Activated CD4-positive, CD25-positive, alpha-beta regulatory T cell treated with anti-CD3 and anti-CD28 coated beads, Interleukin-2, amount 50 U/mL, for 16 hours (primary cell): ENCODE measurements around the gene MORC1.
"Not testable (repeated sequence)": the region's sequence is repeated elsewhere in the genome, so short reads cannot be mapped to it uniquely, and the experiment has no call there.

ENCODE experiments used
- DNase-seq: peaks from one replicate; pipeline ENCODE4 v3.0.0-alpha.2; 2020; ENCODE audit warnings: low read depth, low spot score

Gene MORC1, protein sequence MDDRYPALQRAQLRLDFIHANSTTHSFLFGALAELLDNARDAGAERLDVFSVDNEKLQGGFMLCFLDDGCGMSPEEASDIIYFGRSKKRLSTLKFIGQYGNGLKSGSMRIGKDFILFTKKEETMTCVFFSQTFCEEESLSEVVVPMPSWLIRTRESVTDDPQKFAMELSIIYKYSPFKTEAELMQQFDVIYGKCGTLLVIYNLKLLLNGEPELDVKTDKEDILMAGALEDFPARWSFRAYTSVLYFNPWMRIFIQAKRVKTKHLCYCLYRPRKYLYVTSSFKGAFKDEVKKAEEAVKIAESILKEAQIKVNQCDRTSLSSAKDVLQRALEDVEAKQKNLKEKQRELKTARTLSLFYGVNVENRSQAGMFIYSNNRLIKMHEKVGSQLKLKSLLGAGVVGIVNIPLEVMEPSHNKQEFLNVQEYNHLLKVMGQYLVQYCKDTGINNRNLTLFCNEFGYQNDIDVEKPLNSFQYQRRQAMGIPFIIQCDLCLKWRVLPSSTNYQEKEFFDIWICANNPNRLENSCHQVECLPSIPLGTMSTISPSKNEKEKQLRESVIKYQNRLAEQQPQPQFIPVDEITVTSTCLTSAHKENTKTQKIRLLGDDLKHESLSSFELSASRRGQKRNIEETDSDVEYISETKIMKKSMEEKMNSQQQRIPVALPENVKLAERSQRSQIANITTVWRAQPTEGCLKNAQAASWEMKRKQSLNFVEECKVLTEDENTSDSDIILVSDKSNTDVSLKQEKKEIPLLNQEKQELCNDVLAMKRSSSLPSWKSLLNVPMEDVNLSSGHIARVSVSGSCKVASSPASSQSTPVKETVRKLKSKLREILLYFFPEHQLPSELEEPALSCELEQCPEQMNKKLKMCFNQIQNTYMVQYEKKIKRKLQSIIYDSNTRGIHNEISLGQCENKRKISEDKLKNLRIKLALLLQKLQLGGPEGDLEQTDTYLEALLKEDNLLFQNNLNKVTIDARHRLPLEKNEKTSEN

DNA sequence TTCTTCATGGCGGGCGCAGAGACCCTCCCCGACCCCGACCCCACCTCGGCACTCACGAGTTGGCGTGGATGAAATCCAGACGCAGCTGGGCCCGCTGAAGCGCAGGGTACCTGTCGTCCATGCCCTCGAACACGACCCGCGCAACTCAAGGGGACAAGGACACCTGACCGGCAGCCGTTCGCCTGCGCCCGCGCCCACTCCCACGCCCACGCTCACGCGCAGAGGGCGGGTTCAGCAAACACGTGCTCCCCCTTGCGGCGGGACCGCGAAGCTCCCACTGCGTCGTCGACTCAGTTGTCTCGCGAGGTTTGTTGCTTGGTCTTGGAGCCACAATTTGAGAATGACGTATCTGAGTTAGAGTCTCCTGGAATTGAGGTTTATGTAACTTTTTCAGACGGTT lies at the start of gene MORC1:
Gene MORC1 (minus strand): TSS at position 196 of the 400 bp plus-strand sequence. CDS start 75 bp downstream, at position 121.
- no peak for DNase-seq

DNA sequence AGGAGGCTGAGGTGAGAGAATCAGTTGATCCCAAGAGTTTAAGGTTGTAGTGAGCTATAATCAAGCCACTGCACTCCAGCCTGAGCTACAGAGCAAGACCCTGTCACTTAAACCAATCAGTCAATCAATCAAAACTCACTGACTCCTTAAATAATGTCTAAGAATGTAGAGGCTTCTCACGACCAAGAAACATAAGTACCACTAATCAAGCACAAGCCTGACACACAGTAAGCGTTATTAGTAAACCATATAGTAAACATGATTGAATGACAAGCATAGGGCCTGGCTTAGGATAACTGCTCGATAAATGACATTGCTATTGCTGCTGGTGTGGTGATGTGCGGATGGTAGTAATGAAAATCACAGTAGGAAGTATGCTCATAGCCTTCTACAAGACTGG lies 48.0 kb upstream of the MORC1 start:
- DNase-seq = no peak

DNA sequence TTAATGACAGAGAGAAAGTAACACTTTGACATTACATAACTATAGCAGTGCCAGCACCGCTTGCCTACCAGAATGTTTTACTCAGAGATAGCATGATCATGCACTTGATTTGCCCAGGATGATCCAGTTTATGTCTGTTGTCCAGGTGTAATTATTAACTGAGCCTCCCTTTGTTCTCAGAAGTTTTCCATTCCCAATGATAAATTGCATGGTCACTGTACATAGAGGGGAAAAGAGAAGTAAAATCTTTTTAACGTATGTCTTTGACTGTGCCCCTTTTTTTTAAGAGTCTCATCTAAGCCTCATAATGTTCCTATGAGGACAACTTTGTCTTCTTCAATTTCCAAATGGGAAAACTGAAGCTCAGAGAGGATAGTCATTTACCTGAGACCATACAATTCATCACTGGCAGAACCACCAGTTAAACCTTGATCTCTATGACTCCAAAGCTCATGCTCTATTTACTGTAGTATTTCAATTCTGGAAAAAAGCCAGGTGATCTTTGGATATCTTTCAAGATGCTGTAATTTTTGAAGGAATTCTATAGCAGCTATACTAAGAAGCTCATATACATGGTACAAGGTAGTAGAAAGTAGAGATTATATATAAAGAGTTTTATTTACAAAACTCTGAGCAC lies 43.7 kb upstream of the MORC1 start:
- no peak for DNase-seq

DNA sequence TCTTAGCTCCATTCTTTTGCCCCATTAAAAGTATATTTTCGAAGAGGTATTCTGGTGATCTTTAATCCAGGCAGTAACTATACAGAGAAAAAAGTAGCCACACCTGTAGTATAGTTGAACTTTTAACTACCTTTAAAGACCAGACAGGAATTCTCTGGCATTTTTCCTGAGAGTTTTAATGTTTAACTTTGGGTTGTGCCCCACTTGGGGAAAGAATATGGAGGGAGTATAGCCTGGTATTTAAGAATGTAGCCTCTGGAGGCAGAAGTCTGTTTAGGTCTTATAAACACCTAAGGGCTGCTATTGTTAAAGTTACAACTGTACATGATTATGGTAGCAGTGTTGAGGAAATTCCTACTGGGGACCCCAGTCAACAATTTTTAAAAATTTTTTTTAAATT lies 37.9 kb upstream of the MORC1 start:
- DNase-seq = no peak

DNA sequence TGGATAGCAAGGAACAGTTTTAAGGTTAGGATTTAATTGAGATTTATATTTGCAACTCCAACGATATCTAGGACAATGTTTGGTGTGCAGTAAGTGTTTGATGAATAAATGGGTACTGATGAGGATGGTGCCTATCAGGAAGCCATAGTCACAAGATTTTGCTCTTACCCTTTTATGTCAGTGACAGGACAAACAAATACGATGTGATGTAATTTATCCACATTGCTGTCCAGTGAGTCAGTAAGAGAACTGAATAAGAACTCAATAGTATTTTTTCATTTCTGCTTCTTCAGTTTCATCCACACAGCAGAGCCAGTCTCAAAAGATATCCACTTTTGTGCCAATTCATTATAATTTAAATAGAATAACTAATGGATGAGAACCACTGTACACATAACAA lies 37.0 kb upstream of the MORC1 start:
- DNase-seq = no peak

DNA sequence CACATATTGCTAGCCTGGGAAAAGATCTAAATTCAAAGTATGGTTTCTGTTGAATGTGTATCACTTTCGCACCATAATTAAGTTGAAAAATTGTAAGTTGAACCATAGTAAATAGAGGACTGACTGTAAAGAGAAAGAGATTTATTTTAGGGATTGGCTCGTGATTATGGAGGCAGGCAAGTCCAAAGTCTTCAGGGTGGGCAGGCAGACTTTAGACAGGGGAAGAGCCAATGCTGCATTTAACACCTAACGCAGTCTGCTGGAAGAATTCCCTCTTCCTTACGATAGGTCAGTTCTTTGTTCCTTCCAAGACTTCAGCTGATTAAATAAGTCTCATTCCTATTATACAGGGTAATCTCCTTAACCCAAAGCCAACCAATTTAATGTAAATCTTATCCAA lies 34.4 kb upstream of the MORC1 start:
- DNase-seq = no peak

DNA sequence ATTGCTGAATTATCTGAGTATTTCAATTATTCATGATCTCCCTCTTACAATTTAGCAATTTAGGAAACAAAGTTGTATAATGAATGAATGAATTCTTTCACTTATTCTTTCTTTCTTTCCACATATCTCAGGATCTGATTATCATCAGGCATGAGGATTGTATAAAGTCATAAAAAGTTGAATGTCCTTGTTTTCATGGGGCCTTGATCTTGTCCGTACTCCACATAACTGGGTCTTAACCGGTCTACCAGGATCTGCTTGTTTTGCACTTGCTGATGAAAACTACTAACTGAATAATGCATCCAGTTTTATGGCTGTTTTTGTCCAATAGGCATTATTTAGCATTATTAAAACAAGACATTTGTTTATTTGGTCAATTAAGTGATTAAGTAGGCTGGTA lies 31.1 kb upstream of the MORC1 start:
- DNase-seq = no peak

DNA sequence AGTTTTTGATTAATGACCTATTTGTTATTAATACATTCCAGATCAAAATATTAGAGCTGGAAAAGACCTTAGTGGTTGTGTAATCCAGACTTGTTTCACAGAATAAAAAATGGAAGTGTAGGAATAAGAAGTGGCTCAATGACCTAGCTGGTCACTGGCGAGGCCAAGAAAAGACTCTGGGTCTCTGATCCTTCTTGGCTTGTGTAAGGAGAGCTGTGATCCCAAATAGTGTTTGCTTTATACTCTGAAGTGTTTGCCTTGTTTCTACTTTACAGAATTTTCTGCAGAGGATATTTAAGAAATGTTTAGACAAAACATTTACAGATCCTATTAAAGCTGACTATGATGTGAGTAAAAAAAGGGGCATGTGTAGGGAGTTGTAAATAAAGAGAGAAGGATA lies 25.7 kb upstream of the MORC1 start:
- no peak for DNase-seq

DNA sequence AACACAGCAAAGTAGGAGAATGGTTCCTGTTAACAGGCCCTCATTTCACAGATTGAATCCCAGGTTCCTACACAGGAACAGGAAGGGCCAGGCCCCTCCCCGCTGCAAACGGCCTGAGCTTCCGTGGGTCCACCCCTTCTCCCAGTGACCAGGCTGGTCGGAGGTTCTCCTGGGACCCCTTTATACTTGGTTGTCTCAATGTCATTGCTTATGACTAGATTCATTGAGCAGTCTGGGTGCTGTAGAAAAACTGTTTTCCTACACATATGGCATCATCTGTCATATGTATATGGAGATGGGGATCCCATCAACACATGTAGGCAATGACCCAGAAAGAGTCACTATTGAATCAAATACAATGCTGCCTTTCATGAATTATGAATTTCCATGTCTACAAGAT lies 22.4 kb upstream of the MORC1 start:
- no peak for DNase-seq

DNA sequence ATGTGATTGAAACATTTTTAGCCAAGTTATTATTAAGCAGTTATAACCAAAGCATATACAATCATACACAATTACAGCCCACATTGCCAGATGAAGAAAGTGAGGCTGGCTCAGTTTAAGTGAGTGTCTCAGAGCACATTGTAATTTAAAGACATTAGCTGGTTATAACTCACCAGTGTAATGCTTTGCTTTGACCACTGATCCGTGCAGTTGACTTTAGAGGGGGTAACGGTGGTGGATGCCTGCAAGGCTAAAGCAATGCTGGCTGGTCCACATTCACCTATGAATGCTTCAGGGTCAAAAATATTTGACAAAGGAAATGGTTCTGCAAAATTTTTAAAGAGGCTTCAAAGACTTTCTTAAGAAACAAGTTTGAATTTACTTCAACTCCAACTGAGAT lies 19.8 kb upstream of the MORC1 start:
- DNase-seq = no peak

DNA sequence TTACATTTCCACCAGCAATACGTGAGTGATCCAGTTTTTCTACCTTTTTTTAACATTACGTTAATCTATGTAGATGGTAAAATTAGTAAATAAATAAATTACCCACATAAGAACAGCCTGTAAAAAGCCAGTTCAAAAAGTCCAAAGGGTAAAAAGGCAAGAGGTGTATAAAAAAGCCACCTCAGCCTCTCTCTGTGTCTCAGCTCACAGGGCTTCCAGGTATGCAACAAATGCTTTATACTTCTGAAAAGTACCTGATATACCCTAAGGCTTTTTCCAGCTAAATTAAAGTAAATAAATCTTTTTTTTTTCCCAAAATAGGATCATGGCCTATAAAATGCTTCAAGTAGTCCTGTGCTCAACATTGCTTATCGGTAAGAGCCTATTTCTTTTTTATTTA lies 18.6 kb upstream of the MORC1 start, which contains the start of gene C3orf85:
Gene C3orf85 (plus strand): TSS at position 197 of the 400 bp plus-strand sequence. CDS start 129 bp downstream, at position 326.
- no peak for DNase-seq

DNA sequence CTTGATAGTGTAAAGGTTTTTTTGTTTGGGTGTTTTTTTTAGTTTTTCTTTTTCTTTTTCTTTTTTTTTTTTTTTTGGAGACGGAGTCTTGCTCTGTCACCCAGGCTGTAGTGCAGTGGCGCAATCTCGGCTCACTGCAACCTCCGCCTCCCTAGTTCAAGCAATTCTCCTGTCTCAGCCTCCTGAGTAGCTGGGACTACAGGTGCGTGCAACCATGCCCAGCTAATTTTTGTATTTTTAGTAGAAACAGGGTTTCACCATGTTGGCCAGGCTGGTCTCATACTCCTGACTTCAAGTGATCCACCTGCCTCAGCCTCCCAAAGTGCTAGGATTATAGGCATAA lies 15.5 kb upstream of the MORC1 start:
- not testable (repeated sequence) for DNase-seq

DNA sequence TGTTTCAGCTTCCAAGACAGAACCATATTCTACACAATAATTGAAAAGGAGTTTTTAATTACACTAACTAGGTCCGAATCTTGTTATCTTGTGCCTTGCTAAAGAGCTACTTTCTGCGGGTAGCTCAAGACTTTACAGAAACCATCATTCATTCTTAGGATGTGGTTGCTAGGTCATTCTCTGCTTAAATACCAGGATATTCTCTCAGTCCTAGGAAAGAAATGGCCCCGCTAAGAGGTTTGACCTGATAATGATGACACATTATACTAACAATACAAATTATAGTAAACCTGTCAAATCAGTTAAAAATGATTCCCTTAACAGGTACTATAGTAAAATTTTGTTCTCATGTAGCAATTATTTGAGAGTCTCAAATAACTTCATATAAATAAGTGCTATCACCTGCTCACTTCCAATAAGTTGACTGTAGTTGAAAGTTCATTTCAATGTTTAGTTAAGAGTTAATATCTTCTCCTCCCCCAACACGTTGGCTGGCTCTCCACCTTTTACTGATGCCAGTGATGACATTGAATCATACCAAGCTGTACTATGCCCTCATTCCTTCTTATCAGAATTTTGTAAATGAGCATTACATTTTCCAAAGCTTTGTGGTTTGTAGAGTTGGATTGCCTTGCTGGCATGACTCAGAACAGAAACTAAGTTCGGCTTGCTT lies 15.0 kb upstream of the MORC1 start:
- no peak for DNase-seq

DNA sequence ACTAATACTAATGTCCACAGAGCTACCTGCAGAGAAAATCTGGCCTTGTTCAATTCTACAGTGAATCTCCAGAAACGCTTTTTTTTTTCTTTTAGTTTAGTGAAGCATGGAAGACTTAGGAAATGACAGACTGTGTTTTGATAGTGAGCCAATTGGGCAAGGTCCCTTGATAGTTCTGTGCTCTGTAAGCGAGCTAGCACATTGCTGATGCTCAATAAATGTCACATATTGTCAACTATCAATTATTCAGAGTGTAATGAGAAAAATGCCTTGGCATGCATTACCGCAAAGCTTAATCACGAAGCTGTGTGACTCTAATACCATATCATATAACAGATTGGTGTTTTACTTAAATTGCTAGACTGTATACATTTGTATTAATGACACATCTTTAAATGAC lies 13.3 kb upstream of the MORC1 start:
- no peak for DNase-seq

DNA sequence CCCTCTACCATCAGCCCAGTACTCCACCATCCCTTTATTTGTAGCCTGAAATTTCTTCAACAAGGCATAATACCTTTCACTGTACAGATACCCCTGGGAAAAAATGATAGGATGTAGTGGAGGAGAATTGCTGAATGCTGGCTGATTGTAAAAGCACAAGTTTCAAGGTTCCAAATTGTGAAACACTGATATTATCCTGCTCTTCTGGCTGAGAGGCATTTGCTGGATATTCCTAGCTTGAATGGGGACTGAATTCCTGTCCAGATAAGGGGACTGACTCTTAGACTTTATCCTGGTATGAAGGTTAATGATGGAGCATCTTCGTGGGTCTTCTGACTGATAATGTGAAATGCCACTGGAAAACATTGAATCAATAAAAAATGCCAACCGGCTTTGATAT lies 9.6 kb upstream of the MORC1 start:
- DNase-seq = no peak

DNA sequence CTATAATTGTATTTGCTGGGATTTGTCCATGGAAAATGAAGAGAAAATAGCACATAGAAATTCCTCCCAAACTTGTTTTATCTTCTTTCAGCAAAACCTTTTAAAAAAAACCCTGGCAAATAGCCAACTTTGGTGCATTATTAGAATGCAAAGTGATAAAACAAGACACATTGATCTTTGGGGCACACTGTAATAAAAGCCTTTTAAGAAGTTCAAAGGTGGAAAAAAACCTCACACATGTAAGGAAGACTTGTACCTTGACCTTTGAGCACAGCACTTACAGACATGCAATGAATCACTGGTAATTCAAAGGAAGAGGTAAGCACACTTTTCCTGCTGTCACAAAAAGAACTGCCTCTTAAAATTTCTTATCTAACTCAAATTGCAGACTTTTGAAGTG lies 8.0 kb upstream of the MORC1 start:
- DNase-seq = no peak

DNA sequence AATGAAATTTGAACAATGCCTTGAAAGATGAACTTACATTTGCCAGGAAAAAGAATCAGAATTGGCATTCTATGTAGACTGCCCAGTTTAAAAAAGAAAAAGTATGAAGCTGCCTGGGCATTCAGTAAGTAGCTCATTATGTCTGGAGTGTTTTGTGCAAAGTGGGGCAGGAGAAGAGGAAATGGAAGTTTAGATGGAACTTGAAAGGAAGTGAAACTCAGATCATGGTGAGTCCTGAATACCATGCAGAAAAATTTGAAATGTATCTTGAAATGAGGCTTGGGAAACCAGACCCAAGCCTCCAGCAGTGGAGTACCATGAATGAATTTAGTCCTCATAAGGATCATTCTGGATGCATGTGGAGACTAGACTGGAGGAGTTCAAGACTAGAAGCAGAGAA lies 4.8 kb upstream of the MORC1 start:
- DNase-seq = no peak

DNA sequence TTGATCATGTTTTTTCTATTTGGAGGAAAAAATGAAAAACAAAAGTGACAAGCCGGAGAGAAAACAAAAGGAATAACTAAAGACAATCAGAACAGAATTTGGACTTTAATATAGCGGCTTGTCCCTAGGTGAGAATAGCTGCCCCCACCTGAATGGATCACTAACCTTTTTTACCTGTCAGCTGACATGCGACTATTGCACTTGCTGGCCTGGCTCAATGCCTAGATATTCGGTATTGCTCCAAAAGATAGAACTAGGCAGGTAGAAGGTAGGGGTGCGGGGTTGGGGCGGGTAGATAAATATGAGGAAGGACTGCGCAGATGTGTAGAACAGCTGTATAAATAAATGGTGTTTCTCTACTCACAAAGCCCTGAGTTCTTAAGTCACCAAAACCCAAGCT lies 650 bp upstream of the MORC1 start:
- DNase-seq = no peak

DNA sequence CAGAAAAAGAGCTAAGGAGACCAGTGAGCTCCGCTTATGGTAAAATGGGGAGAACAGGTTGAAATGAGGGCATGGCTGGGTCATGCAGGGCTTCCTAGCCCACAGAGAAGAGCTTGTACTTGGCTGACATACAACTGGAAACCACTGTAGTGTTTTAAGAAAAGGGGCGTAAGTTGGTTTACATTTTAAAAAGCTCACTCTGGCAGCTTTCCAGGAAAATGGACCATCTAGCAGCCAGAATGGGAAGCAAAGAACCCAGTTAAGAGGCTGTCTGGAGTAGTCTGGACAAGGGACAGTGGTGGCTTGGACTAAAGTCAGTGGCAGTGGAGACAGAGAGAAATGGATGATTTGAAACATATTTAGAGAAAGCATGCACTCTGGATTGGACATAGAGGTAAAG lies 1.9 kb downstream of the MORC1 start:
- DNase-seq = no peak

DNA sequence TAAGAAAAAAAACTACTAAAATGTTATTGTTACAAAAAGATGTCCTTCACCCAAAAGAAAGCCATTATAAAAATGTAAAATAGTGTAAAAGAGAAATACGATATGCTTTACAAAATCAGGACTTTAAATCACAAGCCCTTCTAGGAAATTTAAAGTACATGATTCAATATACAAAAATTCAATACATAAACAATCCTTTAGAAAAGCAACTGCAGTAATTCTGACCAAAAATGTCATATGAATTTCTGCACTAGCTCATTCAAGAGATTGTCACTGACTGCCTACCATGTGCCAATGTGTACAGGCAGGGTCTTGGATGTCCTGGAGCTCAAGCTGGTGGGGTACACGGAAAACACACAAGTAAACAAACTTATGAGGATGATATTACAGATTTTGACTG lies 2.5 kb downstream of the MORC1 start:
- DNase-seq = no peak

DNA sequence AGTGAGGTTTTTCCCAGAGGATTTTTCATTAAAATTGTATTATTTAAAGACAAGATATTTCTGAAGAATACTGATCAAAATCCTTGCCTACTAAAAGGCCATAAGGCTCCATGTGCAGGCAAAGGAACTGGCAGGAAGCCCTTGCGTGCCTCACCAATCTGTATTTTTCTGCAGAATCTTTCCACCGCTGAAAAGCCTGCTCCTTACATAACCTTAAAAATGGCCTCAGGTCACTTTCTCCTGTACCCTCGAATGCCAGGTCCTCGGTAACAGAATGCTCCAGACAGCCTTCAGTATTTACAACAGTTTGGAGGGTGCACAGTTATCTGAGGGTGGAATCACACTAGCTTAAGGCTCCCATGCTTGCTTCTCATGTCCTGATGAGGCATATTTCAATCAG lies 3.2 kb downstream of the MORC1 start:
- no peak for DNase-seq
